ENCODE results near the gene PLPP3.

PLPP3 gene

GRCh38 chr1:56462209-56462608 is 117.2 kb downstream of the PLPP3 start:
- DNase-seq (ENCODE audit: low spot score) = no peak

- DNase-seq (ENCODE audit: low spot score) = no peak
These were observed 117.9 kb downstream of the PLPP3 start for GRCh38 chr1:56461158-56462127.

GRCh38 chr1:56459260-56459659 is 120.1 kb downstream of the PLPP3 start:
- peak; percentile 52 for DNase-seq (ENCODE audit: low spot score)

GRCh38 chr1:56457756-56458375 is 121.5 kb downstream of the PLPP3 start:
- peak; percentile 25 for DNase-seq (ENCODE audit: low spot score)

- DNase-seq (ENCODE audit: low spot score) = peak; percentile 91
These were observed 122.8 kb downstream of the PLPP3 start for GRCh38 chr1:56456435-56457101.

GRCh38 chr1:56453417-56454078 is 125.8 kb downstream of the PLPP3 start:
- no peak for DNase-seq (ENCODE audit: low spot score)

- no peak for DNase-seq (ENCODE audit: low spot score)
These were observed 126.3 kb downstream of the PLPP3 start for GRCh38 chr1:56453016-56453415.

GRCh38 chr1:56452027-56453011 is 127.0 kb downstream of the PLPP3 start:
- no peak for DNase-seq (ENCODE audit: low spot score)

GRCh38 chr1:56451491-56451890 is 127.9 kb downstream of the PLPP3 start:
- DNase-seq (ENCODE audit: low spot score) = no peak

- no peak for DNase-seq (ENCODE audit: low spot score)
These were observed 129.2 kb downstream of the PLPP3 start for GRCh38 chr1:56450004-56450666.

- peak; percentile 68 for DNase-seq (ENCODE audit: low spot score)
These were observed 130.6 kb downstream of the PLPP3 start for GRCh38 chr1:56448529-56449300.

GRCh38 chr1:56447823-56448222 is 131.5 kb downstream of the PLPP3 start:
- no peak for DNase-seq (ENCODE audit: low spot score)

GRCh38 chr1:56446531-56447098 is 132.7 kb downstream of the PLPP3 start:
- DNase-seq (ENCODE audit: low spot score) = no peak

- DNase-seq (ENCODE audit: low spot score) = no peak
These were observed 134.3 kb downstream of the PLPP3 start for GRCh38 chr1:56444960-56445646.

Data from kidney tubule cell (primary cell).